K562 (cell line): ENCODE measurements around the gene NXPE2. TPM values are rescaled to one million over a fixed set of nuclear protein-coding genes. Genes with fewer than 3 reads are reported as not detected.

ENCODE experiments used
- ATAC-seq: fragments of 200-7000 bp; cut with Tn5 transposase; 3 replicates; pipeline ENCODE4 v1.9.1; 2020; ENCODE audit warnings: moderate library complexity
- BruUV-seq: library from RNA; stranded (reverse); fragments of 400-500 nt; replicated peaks from 2 replicates; lab custom pipeline; 2021; lab: Mats Ljungman, UMichigan
- CTCF ChIA-PET: fragments of 300-600 bp; formaldehyde crosslinking; extraction: SDS; loops from one replicate; lab custom pipeline; 2021; ENCODE audit warnings: low intra/inter-chr PET ratio; lab: Yijun Ruan, JAX
- POLR2A ChIA-PET: fragments of 300-600, 350-650 bp; sonication (Branson Sonifier 250); formaldehyde crosslinking; extraction: SDS; loops from one replicate; lab custom pipeline; 2021; ENCODE audit warnings: antibody characterized with exemption, inconsistent platforms; lab: Yijun Ruan, JAX
- DNase-seq, 4 experiments: peaks; one replicate each; pipeline versions ENCODE4 v3.0.0 to v3.0.0-alpha.2; 2011 to 2018; ENCODE audit warnings: low spot score in 3 of 4, mixed read lengths in 3 of 4; ENCODE audit errors: extremely low read depth in 1 of 4
- FAIRE-seq: peaks from 2 replicates; lab custom pipeline; 2011; peaks lifted over from hg19 to GRCh38; lab: Jason Lieb, UNC
- H2AFZ ChIP-seq: 2 replicates; pipeline ENCODE4 v1.6.0; 2011; ENCODE audit warnings: low read depth, low read length, control low read depth, inconsistent platforms
- H3K27ac ChIP-seq: fragments of 200-600 bp; 3 replicates; pipeline ENCODE4 v1.8.0; 2011; ENCODE audit warnings: low read depth, mild to moderate bottlenecking, control low read depth, inconsistent platforms, low read length, moderate library complexity, mixed read lengths; ENCODE audit errors: extremely low read depth
- H3K27me3 ChIP-seq, 2 experiments: fragments of 300-600 bp in 1 of 2; 2 replicates in 1 of 2; 3 replicates in 1 of 2; pipeline versions ENCODE4 v1.6.0 to v1.8.0; 2011; ENCODE audit warnings: inconsistent platforms in 2 of 2, low read length in 2 of 2, mild to moderate bottlenecking in 1 of 2, mixed read lengths in 1 of 2, moderate library complexity in 1 of 2; ENCODE audit not compliant: control insufficient read depth in 2 of 2, insufficient read depth in 2 of 2
- H3K36me3 ChIP-seq: fragments of 300-600 bp; 3 replicates; pipeline ENCODE4 v1.8.0; 2011; ENCODE audit warnings: mild to moderate bottlenecking, low read length, inconsistent platforms; ENCODE audit not compliant: control insufficient read depth, insufficient read depth
- H3K4me1 ChIP-seq, 2 experiments: fragments of 200-600 bp in 1 of 2; replicated peaks in 1 of 2; 2 replicates in 1 of 2; 3 replicates in 1 of 2; pipeline versions ENCODE4 v1.5.1 to v1.8.0; 2011; ENCODE audit warnings: inconsistent platforms in 2 of 2, low read length in 2 of 2, mild to moderate bottlenecking in 1 of 2, mixed read lengths in 1 of 2, moderate library complexity in 1 of 2; ENCODE audit not compliant: control insufficient read depth in 2 of 2, insufficient read depth in 2 of 2
- H3K4me2 ChIP-seq: 2 replicates; pipeline ENCODE4 v1.6.1; 2011; ENCODE audit warnings: low read length, control low read depth, inconsistent platforms, mixed read lengths; ENCODE audit not compliant: insufficient read depth
- H3K4me3 ChIP-seq: fragments of 200-600 bp; sonication (generic), shearing (Covaris generic); 2 replicates; pipeline ENCODE4 v1.5.1; 2016; ENCODE audit warnings: control low read depth, inconsistent platforms
- H3K79me2 ChIP-seq: fragments of 200-600 bp; 3 replicates; pipeline ENCODE4 v1.8.0; 2011; ENCODE audit warnings: low read length, inconsistent platforms; ENCODE audit not compliant: control insufficient read depth, insufficient read depth
- H3K9ac ChIP-seq, 2 experiments: 2 replicates each; pipeline versions ENCODE4 v1.6.0 to v1.6.1; 2011; ENCODE audit warnings: low read depth in 2 of 2, low read length in 2 of 2, control low read depth in 1 of 2, inconsistent platforms in 1 of 2, mild to moderate bottlenecking in 1 of 2, mixed read lengths in 1 of 2; ENCODE audit not compliant: insufficient read depth in 1 of 2
- H3K9me1 ChIP-seq: one replicate; pipeline ENCODE4 v1.6.0; 2011; ENCODE audit warnings: inconsistent platforms, mild to moderate bottlenecking, low read length, moderate library complexity; ENCODE audit not compliant: control insufficient read depth, insufficient read depth
- H3K9me3 ChIP-seq: replicated peaks from 2 replicates; pipeline ENCODE4 v1.5.1; 2011; ENCODE audit warnings: low read depth, low read length, inconsistent platforms; ENCODE audit not compliant: control insufficient read depth, insufficient read depth
- H4K20me1 ChIP-seq: replicated peaks from 2 replicates; pipeline ENCODE4 v1.6.1; 2011; ENCODE audit warnings: low read length, inconsistent platforms, mixed read lengths; ENCODE audit not compliant: control insufficient read depth, insufficient read depth
- HDAC1 ChIP-seq, 2 experiments: fragments of 450-650 bp; IDR thresholded peaks; 2 replicates each; pipeline ENCODE4 v1.6.1; 2016 to 2017; ENCODE audit warnings: inconsistent platforms in 1 of 2, mild to moderate bottlenecking in 1 of 2, moderate library complexity in 1 of 2
- HDGF ChIP-seq: fragments of 450-650 bp; IDR thresholded peaks from 2 replicates; pipeline ENCODE4 v1.6.1; 2016
- HMGXB4 ChIP-seq: sonication (generic); formaldehyde crosslinking; IDR thresholded peaks from 2 replicates; pipeline ENCODE4 v1.8.1; 2023; ENCODE audit warnings: mild to moderate bottlenecking, missing genetic modification reagents
- IRF9 ChIP-seq: fragments of 450-650 bp; IDR thresholded peaks from 2 replicates; pipeline ENCODE4 v1.6.1; 2016; ENCODE audit warnings: missing biosample characterization, missing genetic modification characterization
- KLF13 ChIP-seq: fragments of 450-650 bp; IDR thresholded peaks from 2 replicates; pipeline ENCODE4 v1.6.1; 2016; ENCODE audit warnings: missing genetic modification characterization, low read depth, mild to moderate bottlenecking, missing compliant biosample characterization, moderate library complexity, borderline replicate concordance
- NCOA6 ChIP-seq: fragments of 450-650 bp; IDR thresholded peaks from 2 replicates; pipeline ENCODE4 v1.6.1; 2017; ENCODE audit warnings: mild to moderate bottlenecking
- NR2F6 ChIP-seq: fragments of 450-650 bp; formaldehyde crosslinking; IDR thresholded peaks from 2 replicates; pipeline ENCODE4 v1.4.0; 2020; ENCODE audit warnings: mild to moderate bottlenecking
- PHF8 ChIP-seq: fragments of 200-600 bp; sonication (generic); IDR thresholded peaks from 2 replicates; pipeline ENCODE4 v1.6.1; 2012; ENCODE audit warnings: mixed run types, mild to moderate bottlenecking, inconsistent platforms, low read length, moderate library complexity, borderline replicate concordance
- POLR2AphosphoS5 ChIP-seq: IDR thresholded peaks from 2 replicates; pipeline ENCODE4 v1.6.1; 2011; ENCODE audit warnings: mild to moderate bottlenecking, low read depth, low read length, moderate library complexity; ENCODE audit not compliant: control insufficient read depth, insufficient read depth
- PREB ChIP-seq: sonication (generic); formaldehyde crosslinking; IDR thresholded peaks from 2 replicates; pipeline ENCODE4 v1.8.1; 2023; ENCODE audit warnings: mild to moderate bottlenecking, missing genetic modification reagents
- PRPF4 ChIP-seq: fragments of 200-400 bp; formaldehyde crosslinking; IDR thresholded peaks from one replicate; pipeline ENCODE4 v1.6.1; 2017; ENCODE audit warnings: low read length, low read depth, mild to moderate bottlenecking; ENCODE audit not compliant: insufficient read depth, poor library complexity, severe bottlenecking
- SMAD1 ChIP-seq: fragments of 150-350 bp; IDR thresholded peaks from 2 replicates; pipeline ENCODE4 v1.6.1; 2014; ENCODE audit warnings: low read length, low read depth; ENCODE audit not compliant: partially characterized antibody
- SP2 ChIP-seq: IDR thresholded peaks from 2 replicates; pipeline ENCODE4 v1.6.1; 2011; ENCODE audit warnings: mild to moderate bottlenecking, low read depth, low read length, moderate library complexity; ENCODE audit not compliant: poor library complexity, severe bottlenecking; ENCODE audit errors: extremely low read depth
- ZC3H11A ChIP-seq: IDR thresholded peaks from 2 replicates; pipeline ENCODE4 v1.6.1; 2012; ENCODE audit warnings: low read depth, low read length, improper control_type of control experiment
- ZFP36 ChIP-seq: fragments of 150-350 bp; IDR thresholded peaks from 2 replicates; pipeline ENCODE4 v1.6.1; 2018; ENCODE audit warnings: low read length, low read depth; ENCODE audit not compliant: partially characterized antibody
- ZNF124 ChIP-seq: sonication (generic); formaldehyde crosslinking; IDR thresholded peaks from 2 replicates; pipeline ENCODE4 v1.8.1; 2022; ENCODE audit warnings: missing genetic modification reagents
- ZNF589 ChIP-seq: fragments of 200-800 bp; sonication (Bioruptor generic); IDR thresholded peaks from 2 replicates; pipeline ENCODE4 v1.6.1; 2016; ENCODE audit warnings: low read depth, missing genetic modification characterization, missing compliant biosample characterization
- ZNF655 ChIP-seq: fragments of 250-450 bp; sonication (Bioruptor Pico); IDR thresholded peaks from 2 replicates; pipeline ENCODE4 v1.5.0; 2021
- WGBS: fragments of 100-300 bp; shearing (Covaris generic); methylation state at CpG from one replicate; pipeline ENCODE4 v1.1.6; 2016; ENCODE audit warnings: low coverage, mixed read lengths; ENCODE audit not compliant: insufficient coverage; ENCODE audit errors: missing lambda C conversion rate; 5-methylcytosine and 5-hydroxymethylcytosine counted together
- in situ Hi-C: fragments of 300-500 bp; cut with MboI; formaldehyde crosslinking; loops from 4 replicates; pipeline ENCODE4 v1.15.0; 2018; ENCODE audit warnings: inconsistent platforms, mixed read lengths
- intact Hi-C: fragments of 100-400 bp; cut with micrococcal nuclease; formaldehyde crosslinking; loops from 2 replicates; pipeline ENCODE4 v1.14.2; 2022
- polyA plus RNA-seq, 8 experiments: library from polyadenylated mRNA; depleted of rRNA in 4 of 8; stranded (reverse) in 5 of 8; unstranded in 3 of 8; fragments of >200 nt; fragmentation: Nextera tagmentation in 2 of 8; fragmentation: Illumina TruSeq in 1 of 8; extraction: Ambion mirVana in 2 of 8; extraction: Trizol in 1 of 8; gene quantifications; 2 replicates each; pipeline versions ENCODE4 v1.2.1 to v1.2.3, GENCODE V29; 2011 to 2014; ENCODE audit warnings: inconsistent platforms in 1 of 8, missing spikeins in 1 of 8
- total RNA-seq, 7 experiments: library from RNA; depleted of rRNA in 6 of 7; stranded (reverse); fragments of >200 nt in 6 of 7; fragmentation: Illumina TruSeq in 2 of 7; extraction: Trizol in 2 of 7; gene quantifications; 2 replicates each; pipeline versions ENCODE4 v1.2.1 to v1.2.3, GENCODE V29; 2011 to 2021; ENCODE audit warnings: low replicate concordance in 1 of 7

The NXPE2 gene
- total and polyA plus RNA-seq, 9 of the 15 experiments (the other 6 are each of a cell fraction or from before 2014, with no cell fraction given) = not detected

GRCh38 chr11:114650661-114651060 lies 27.7 kb upstream of the NXPE2 start:
- intact Hi-C loops = no loop called here
- CTCF ChIA-PET = no interaction called here

More at GRCh38 chr11:114650661-114651060, 27.7 kb upstream of the NXPE2 start:
- ATAC-seq (no peak), DNase-seq (no peak), FAIRE-seq (no peak)
- Histone ChIP-seq H3K9ac (no peak overlapping the region), H3K27me3 (no peaks in the 10 kb centered on the region), H3K9me1 (no peaks in the 10 kb centered on the region), H3K4me3 (no peak overlapping the region), H2AFZ (no peak overlapping the region), H3K79me2 (no peaks in the 10 kb centered on the region), H4K20me1 (no peaks in the 10 kb centered on the region), H3K9me3 (no peaks in the 10 kb centered on the region), H3K36me3 (no peaks in the 10 kb centered on the region), H3K4me2 (no peak overlapping the region), H3K27ac (no peak overlapping the region), H3K4me1 (no peaks in the 10 kb centered on the region)
- BruUV-seq = no TSS peak
- no peak for TF ChIP-seq ZNF589 (CRISPR knock-in tag)
- TF ChIP-seq SP2 = no peak
- no peak for TF ChIP-seq ZC3H11A
- no peak for TF ChIP-seq POLR2AphosphoS5
- no peak for TF ChIP-seq IRF9
- TF ChIP-seq HMGXB4 = no peak
- TF ChIP-seq PHF8 = no peak
- no peak for TF ChIP-seq HDGF
- TF ChIP-seq PRPF4 = no peak
- no peak for TF ChIP-seq KLF13 (tag)
- TF ChIP-seq HDAC1 (IDR thresholded peaks at IDR 0.05) = no peak
- TF ChIP-seq ZFP36 = no peak
- TF ChIP-seq NR2F6 (CRISPR knock-in tag) = no peak
- TF ChIP-seq ZNF655 (CRISPR knock-in tag) = no peak
- TF ChIP-seq PREB (CRISPR knock-in tag) = no peak
- no peak for TF ChIP-seq NCOA6
- no peak for TF ChIP-seq SMAD1
- TF ChIP-seq ZNF124 (CRISPR knock-in tag) = no peak
- in situ Hi-C loops = no loop called here
- POLR2A ChIA-PET = no interaction called here
- WGBS = 0% methylated on average over 3 of the region's 3 CpGs
